ENCODE results near the gene FCHO2.

Gene FCHO2

DNA sequence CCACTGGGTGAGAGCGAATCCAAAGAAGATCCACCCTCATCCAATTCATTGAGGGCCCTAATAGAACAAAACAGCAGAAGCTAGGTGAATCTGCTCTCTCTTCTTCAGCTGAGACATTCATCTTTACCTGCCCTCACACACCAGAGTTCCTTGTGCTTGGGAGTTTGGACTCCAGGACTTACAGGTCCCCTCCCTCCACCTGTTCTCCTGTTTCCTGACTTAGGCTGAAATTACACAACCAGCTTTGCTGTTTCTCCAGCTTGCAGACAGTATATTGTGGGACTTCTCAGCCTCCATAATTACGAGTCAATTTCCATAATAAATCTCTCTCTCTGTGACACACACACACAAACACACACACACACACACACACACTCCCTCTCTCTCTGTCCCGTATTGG is 183.6 kb downstream of the FCHO2 start:
- DNase-seq = no peak

Measured in Kasumi-1 (cell line).